DMS153 treated with DMSO at 0.1 percent for 48 hours (cell line): ENCODE measurements around the gene SYTL1.
"Not testable (repeated sequence)": the region's sequence is repeated elsewhere in the genome, so short reads cannot be mapped to it uniquely, and the experiment has no call there.

ENCODE experiments used
- DNase-seq: peaks from one replicate; lab custom pipeline; 2025; ENCODE audit not compliant: unreplicated experiment; lab: John Stamatoyannopoulos, UW

Gene SYTL1

GRCh38 chr1:27383039-27383605, 41.3 kb downstream of the SYTL1 start, which contains the start of gene CD164L2:
Gene CD164L2 (minus strand): TSS chr1:27383333. CDS start chr1:27383239, 94 bp downstream.
- peak; percentile 39 for DNase-seq

- no peak for DNase-seq
Observed at GRCh38 chr1:27383661-27384060, 41.8 kb downstream of the SYTL1 start.

GRCh38 chr1:27384797-27385196, 43.0 kb downstream of the SYTL1 start:
- DNase-seq: not testable (repeated sequence)

- DNase-seq: peak; percentile 80
Observed at GRCh38 chr1:27388337-27389005, 46.6 kb downstream of the SYTL1 start.

- peak; percentile 50 for DNase-seq
Observed at GRCh38 chr1:27391511-27392095, 49.8 kb downstream of the SYTL1 start.

GRCh38 chr1:27392096-27392777, 50.4 kb downstream of the SYTL1 start, which contains the start of gene GPR3:
Gene GPR3 (plus strand): TSS chr1:27392622. CDS start chr1:27393799, 1,177 bp downstream.
- DNase-seq: peak; percentile 95

- no peak for DNase-seq
Observed at GRCh38 chr1:27392778-27393635, 51.2 kb downstream of the SYTL1 start.

GRCh38 chr1:27393641-27394281, 51.9 kb downstream of the SYTL1 start:
- no peak for DNase-seq

GRCh38 chr1:27394282-27394658, 52.4 kb downstream of the SYTL1 start:
- DNase-seq: no peak

- no peak for DNase-seq
Observed at GRCh38 chr1:27394925-27395324, 53.1 kb downstream of the SYTL1 start.

GRCh38 chr1:27395441-27396195, 53.8 kb downstream of the SYTL1 start:
- DNase-seq: peak; percentile 72

GRCh38 chr1:27397110-27397509, 55.3 kb downstream of the SYTL1 start:
- no peak for DNase-seq

GRCh38 chr1:27397749-27398148, 55.9 kb downstream of the SYTL1 start:
- no peak for DNase-seq

GRCh38 chr1:27398405-27399149, 56.8 kb downstream of the SYTL1 start:
- DNase-seq: no peak

- no peak for DNase-seq
Observed at GRCh38 chr1:27399251-27400025, 57.6 kb downstream of the SYTL1 start.

- no peak for DNase-seq
Observed at GRCh38 chr1:27400082-27400962, 58.5 kb downstream of the SYTL1 start.

- no peak for DNase-seq
Observed at GRCh38 chr1:27400963-27401341, 59.1 kb downstream of the SYTL1 start.
